Measurements from ENCODE around the gene PODNL1. TPM values are rescaled to one million over a fixed set of nuclear protein-coding genes. Genes with fewer than 3 reads are reported as not detected.
A peak's percentile ranks its signal among the peaks of the same experiment; 100 is the strongest.

Gene PODNL1, protein sequence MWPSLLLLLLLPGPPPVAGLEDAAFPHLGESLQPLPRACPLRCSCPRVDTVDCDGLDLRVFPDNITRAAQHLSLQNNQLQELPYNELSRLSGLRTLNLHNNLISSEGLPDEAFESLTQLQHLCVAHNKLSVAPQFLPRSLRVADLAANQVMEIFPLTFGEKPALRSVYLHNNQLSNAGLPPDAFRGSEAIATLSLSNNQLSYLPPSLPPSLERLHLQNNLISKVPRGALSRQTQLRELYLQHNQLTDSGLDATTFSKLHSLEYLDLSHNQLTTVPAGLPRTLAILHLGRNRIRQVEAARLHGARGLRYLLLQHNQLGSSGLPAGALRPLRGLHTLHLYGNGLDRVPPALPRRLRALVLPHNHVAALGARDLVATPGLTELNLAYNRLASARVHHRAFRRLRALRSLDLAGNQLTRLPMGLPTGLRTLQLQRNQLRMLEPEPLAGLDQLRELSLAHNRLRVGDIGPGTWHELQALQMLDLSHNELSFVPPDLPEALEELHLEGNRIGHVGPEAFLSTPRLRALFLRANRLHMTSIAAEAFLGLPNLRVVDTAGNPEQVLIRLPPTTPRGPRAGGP
- 2.8 TPM for polyA plus RNA-seq (2013, experiment 1 of 2)
- 2.8 TPM for polyA plus RNA-seq (2013, experiment 2 of 2)

- H3K4me3 ChIP-seq (ENCODE audit: low read length in 2 of 2) = peak within 1 kb of the TSS; percentile 24 to 34
- DNase-seq (ENCODE audit: low spot score) = no peak
Observed at GRCh38 chr19:13938301-13939064, at the start of gene PODNL1. PODNL1 (minus strand) TSS chr19:13938417; CDS start chr19:13938181, 236 bp downstream.

DNA sequence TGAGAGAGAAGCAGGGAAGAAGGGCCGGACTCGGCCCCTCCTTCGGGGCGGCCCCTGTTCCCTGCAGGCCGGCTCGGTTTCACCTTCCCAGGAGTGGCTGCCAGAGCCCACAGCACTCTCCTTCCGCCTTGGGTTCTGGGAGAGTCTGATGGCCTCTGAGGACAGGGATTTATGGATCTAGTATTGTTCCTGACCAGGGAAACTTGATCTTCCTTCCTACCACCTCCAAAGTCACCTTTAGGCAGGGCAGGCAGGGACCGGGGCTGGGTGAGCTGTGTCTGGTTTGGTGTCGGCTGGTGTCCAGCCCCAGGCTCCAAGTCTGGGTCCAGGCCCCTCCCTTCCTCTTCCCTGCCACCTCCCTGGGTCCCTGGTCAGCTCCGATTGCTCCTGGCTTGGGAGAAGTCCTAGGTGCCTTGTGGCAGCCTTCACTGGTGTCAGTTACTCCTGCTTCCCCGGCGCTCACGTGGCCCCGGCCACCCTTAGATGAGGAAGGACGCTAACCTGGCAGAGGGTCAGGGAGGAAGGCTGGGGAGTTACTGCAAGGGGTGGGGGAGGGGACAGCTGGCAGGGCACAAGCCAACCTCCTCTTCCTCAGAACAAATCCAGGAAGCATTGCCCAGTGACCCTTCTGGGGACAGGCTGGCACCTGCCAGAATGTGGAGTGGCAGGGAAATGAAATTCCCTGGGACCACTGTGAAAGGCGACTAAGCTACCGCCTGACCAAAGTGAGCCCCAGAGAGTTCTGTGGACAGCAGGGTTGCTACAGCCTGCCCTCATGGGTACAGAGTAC is 49.1 kb upstream of the PODNL1 start:
- no peak overlapping the region for H3K14ac ChIP-seq (ENCODE audit: low read length)
- peaks cover 3% of the 10 kb centered on the region for H3K79me1 ChIP-seq (ENCODE audit: low read depth, low read length)
- no CpG with 5 or more reads among the region's 17 CpGs for WGBS, 2 donors (ENCODE audit: extremely low coverage in 2 of 2, insufficient read length in 2 of 2, insufficient replicate concordance in 1 of 2)
- no peak overlapping the region for H3K4me2 ChIP-seq (ENCODE audit: insufficient read depth, low read length, poor library complexity, severe bottlenecking)
- H4K8ac ChIP-seq (ENCODE audit: low read depth, low read length) = no peak overlapping the region
- H2BK15ac ChIP-seq (ENCODE audit: low read length) = no peak overlapping the region
- no peak overlapping the region for H3K18ac ChIP-seq (ENCODE audit: low read length)
- H3K4ac ChIP-seq (ENCODE audit: low read length) = no peak overlapping the region
- no peak overlapping the region for H2BK5ac ChIP-seq (ENCODE audit: low read length)
- H2AK5ac ChIP-seq (ENCODE audit: low read depth, low read length) = no peak overlapping the region
- H3K9me3 ChIP-seq (replicated peaks in 1 of 2; ENCODE audit: control insufficient read depth in 2 of 2, insufficient read depth in 1 of 2, low read depth in 1 of 2, low read length in 2 of 2) = no peaks in the 10 kb centered on the region
- H3K36me3 ChIP-seq (replicated peaks in 1 of 2; ENCODE audit: control insufficient read depth in 2 of 2, insufficient read depth in 2 of 2, low read length in 2 of 2) = peaks cover 13 to 17% of the 10 kb centered on the region in 2 donors
- H4K91ac ChIP-seq (ENCODE audit: low read depth, low read length, poor library complexity) = no peak overlapping the region
- H3K23ac ChIP-seq (ENCODE audit: low read depth, low read length, poor library complexity) = no peak overlapping the region
- no peak overlapping the region for H2BK120ac ChIP-seq (ENCODE audit: low read depth, low read length)
- H3K27me3 ChIP-seq (ENCODE audit: control insufficient read depth in 3 of 3, insufficient read depth in 3 of 3, low read depth in 1 of 3, low read length in 3 of 3) = no peaks in the 10 kb centered on the region
- H2BK12ac ChIP-seq (ENCODE audit: low read length) = no peak overlapping the region
- no peak overlapping the region for H2AFZ ChIP-seq (ENCODE audit: low read length)
- DNase-seq (ENCODE audit: low spot score) = no peak
- peaks cover 11% of the 10 kb centered on the region in 2 donors for H3K4me1 ChIP-seq (ENCODE audit: control insufficient read depth in 2 of 2, insufficient read depth in 1 of 2, low read depth in 1 of 2, low read length in 2 of 2)
- peak overlapping the region; percentile 39 for H3K9ac ChIP-seq (ENCODE audit: low read depth, low read length, poor library complexity)
- no peak overlapping the region for H3K27ac ChIP-seq (replicated peaks; ENCODE audit: low read length)
- no peak overlapping the region for H3K4me3 ChIP-seq (ENCODE audit: low read length in 2 of 2)

More at GRCh38 chr19:13938301-13939064, at the start of gene PODNL1:
- H2BK120ac ChIP-seq (ENCODE audit: low read depth, low read length) = peak within 1 kb of the TSS; percentile 67
- peak within 1 kb of the TSS; percentile 86 for H2AK5ac ChIP-seq (ENCODE audit: low read depth, low read length)
- H4K91ac ChIP-seq (ENCODE audit: low read depth, low read length, poor library complexity) = no peak within 1 kb of the TSS
- peaks cover 2 to 4% of the 10 kb centered on the region in 2 donors for H3K9me3 ChIP-seq (replicated peaks in 1 of 2; ENCODE audit: control insufficient read depth in 2 of 2, insufficient read depth in 1 of 2, low read depth in 1 of 2, low read length in 2 of 2)
- H3K79me1 ChIP-seq (ENCODE audit: low read depth, low read length) = no peaks in the 10 kb centered on the region
- H3K27ac ChIP-seq (replicated peaks; ENCODE audit: low read length) = no peak within 1 kb of the TSS
- H4K8ac ChIP-seq (ENCODE audit: low read depth, low read length) = peak within 1 kb of the TSS; percentile 99
- peak within 1 kb of the TSS; percentile 94 for H2BK12ac ChIP-seq (ENCODE audit: low read length)
- H3K23ac ChIP-seq (ENCODE audit: low read depth, low read length, poor library complexity) = peak within 1 kb of the TSS; percentile 73
- H3K14ac ChIP-seq (ENCODE audit: low read length) = peak within 1 kb of the TSS; percentile 99
- peak within 1 kb of the TSS; percentile 37 for H3K4me2 ChIP-seq (ENCODE audit: insufficient read depth, low read length, poor library complexity, severe bottlenecking)
- WGBS, 2 donors (ENCODE audit: extremely low coverage in 2 of 2, insufficient read length in 2 of 2, insufficient replicate concordance in 1 of 2) = no CpG with 5 or more reads among the region's 21 CpGs
- H2BK5ac ChIP-seq (ENCODE audit: low read length) = peak within 1 kb of the TSS; percentile 66
- H3K36me3 ChIP-seq (replicated peaks in 1 of 2; ENCODE audit: control insufficient read depth in 2 of 2, insufficient read depth in 2 of 2, low read length in 2 of 2) = peaks cover 0 to 4% of the 10 kb centered on the region in 2 donors
- H2BK15ac ChIP-seq (ENCODE audit: low read length) = peak within 1 kb of the TSS; percentile 97
- H3K18ac ChIP-seq (ENCODE audit: low read length) = peak within 1 kb of the TSS; percentile 90
- H3K4me1 ChIP-seq (ENCODE audit: control insufficient read depth in 2 of 2, insufficient read depth in 1 of 2, low read depth in 1 of 2, low read length in 2 of 2) = peaks cover 20 to 21% of the 10 kb centered on the region in 2 donors
- H3K27me3 ChIP-seq (ENCODE audit: control insufficient read depth in 3 of 3, insufficient read depth in 3 of 3, low read depth in 1 of 3, low read length in 3 of 3) = peaks cover 0 to 2% (median 0%) of the 10 kb centered on the region in 3 experiments
- peak within 1 kb of the TSS; percentile 81 for H3K9ac ChIP-seq (ENCODE audit: low read depth, low read length, poor library complexity)
- H2AFZ ChIP-seq (ENCODE audit: low read length) = peak within 1 kb of the TSS; percentile 80
- peak within 1 kb of the TSS; percentile 37 for H3K4ac ChIP-seq (ENCODE audit: low read length)

DNA sequence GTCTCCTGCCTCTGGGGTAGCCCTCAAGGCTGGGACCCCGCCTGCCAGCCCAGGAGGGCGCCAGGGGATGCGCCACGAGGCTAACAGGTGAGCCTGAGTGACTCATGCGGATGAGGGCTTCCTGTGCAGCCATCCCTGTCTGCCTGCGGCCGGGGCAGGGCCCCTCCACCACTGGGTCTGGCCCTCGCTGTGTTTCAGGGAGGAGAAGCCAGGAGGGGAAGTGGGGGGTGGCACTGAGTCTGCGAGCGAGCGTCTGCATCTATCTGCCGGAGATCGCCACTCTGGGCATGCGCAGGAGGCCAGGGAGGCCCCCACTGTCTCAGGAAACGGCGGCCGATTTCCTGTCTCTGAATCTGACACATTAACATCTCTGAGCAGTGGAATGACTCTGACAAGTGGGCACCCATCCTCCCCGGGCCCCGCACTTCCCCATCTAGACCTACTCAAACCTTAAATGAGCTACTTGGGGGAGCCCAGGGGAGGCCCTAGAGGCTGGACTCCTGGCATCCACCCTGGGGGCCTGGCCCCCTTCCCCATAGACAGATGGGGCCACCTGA is 48.2 kb upstream of the PODNL1 start:
- no peak overlapping the region for H2BK15ac ChIP-seq (ENCODE audit: low read length)
- H3K9me3 ChIP-seq (replicated peaks in 1 of 2; ENCODE audit: control insufficient read depth in 2 of 2, insufficient read depth in 1 of 2, low read depth in 1 of 2, low read length in 2 of 2) = no peaks in the 10 kb centered on the region
- H3K18ac ChIP-seq (ENCODE audit: low read length) = peak overlapping the region; percentile 78
- H4K91ac ChIP-seq (ENCODE audit: low read depth, low read length, poor library complexity) = no peak overlapping the region
- no peak for DNase-seq (ENCODE audit: low spot score)
- peaks cover 14 to 16% of the 10 kb centered on the region in 2 donors for H3K36me3 ChIP-seq (replicated peaks in 1 of 2; ENCODE audit: control insufficient read depth in 2 of 2, insufficient read depth in 2 of 2, low read length in 2 of 2)
- peak overlapping the region; percentile 52 for H3K23ac ChIP-seq (ENCODE audit: low read depth, low read length, poor library complexity)
- no peak overlapping the region for H3K4me3 ChIP-seq (ENCODE audit: low read length in 2 of 2)
- H2AK5ac ChIP-seq (ENCODE audit: low read depth, low read length) = peak overlapping the region; percentile 79
- H3K4me1 ChIP-seq (ENCODE audit: control insufficient read depth in 2 of 2, insufficient read depth in 1 of 2, low read depth in 1 of 2, low read length in 2 of 2) = peaks cover 11% of the 10 kb centered on the region in 2 donors
- H2BK12ac ChIP-seq (ENCODE audit: low read length) = no peak overlapping the region
- peaks cover 6% of the 10 kb centered on the region for H3K79me1 ChIP-seq (ENCODE audit: low read depth, low read length)
- no peaks in the 10 kb centered on the region for H3K27me3 ChIP-seq (ENCODE audit: control insufficient read depth in 3 of 3, insufficient read depth in 3 of 3, low read depth in 1 of 3, low read length in 3 of 3)
- no peak overlapping the region for H3K14ac ChIP-seq (ENCODE audit: low read length)
- WGBS, 2 donors (ENCODE audit: extremely low coverage in 2 of 2, insufficient read length in 2 of 2, insufficient replicate concordance in 1 of 2) = no CpG with 5 or more reads among the region's 19 CpGs
- H2BK5ac ChIP-seq (ENCODE audit: low read length) = peak overlapping the region; percentile 66
- H3K4ac ChIP-seq (ENCODE audit: low read length) = no peak overlapping the region
- H2BK120ac ChIP-seq (ENCODE audit: low read depth, low read length) = peak overlapping the region; percentile 16
- H2AFZ ChIP-seq (ENCODE audit: low read length) = peak overlapping the region; percentile 79
- H4K8ac ChIP-seq (ENCODE audit: low read depth, low read length) = peak overlapping the region; percentile 3
- peak overlapping the region; percentile 50 for H3K9ac ChIP-seq (ENCODE audit: low read depth, low read length, poor library complexity)
- H3K27ac ChIP-seq (replicated peaks; ENCODE audit: low read length) = no peak overlapping the region
- H3K4me2 ChIP-seq (ENCODE audit: insufficient read depth, low read length, poor library complexity, severe bottlenecking) = no peak overlapping the region
